NCI-H2107 treated with DMSO at 0.1 percent for 48 hours (cell line): ENCODE data around the gene AFF2.

Source experiments
- DNase-seq: peaks from one replicate; lab custom pipeline; 2025; ENCODE audit not compliant: unreplicated experiment; lab: John Stamatoyannopoulos, UW

AFF2 gene

GRCh38 chrX:148913971-148914370 is 413.6 kb downstream of the AFF2 start:
- DNase-seq, result no peak

GRCh38 chrX:148914783-148915182 is 414.4 kb downstream of the AFF2 start:
- no peak for DNase-seq

- no peak for DNase-seq
Observed at GRCh38 chrX:148915474-148915873, 415.1 kb downstream of the AFF2 start.

GRCh38 chrX:148917441-148917840 is 417.0 kb downstream of the AFF2 start:
- no peak for DNase-seq

GRCh38 chrX:148923631-148924030 is 423.2 kb downstream of the AFF2 start:
- no peak for DNase-seq

GRCh38 chrX:148926371-148926770 is 426.0 kb downstream of the AFF2 start:
- DNase-seq, result no peak

GRCh38 chrX:148928811-148929210 is 428.4 kb downstream of the AFF2 start:
- no peak for DNase-seq

- DNase-seq, result no peak
Observed at GRCh38 chrX:148929686-148930085, 429.3 kb downstream of the AFF2 start.

GRCh38 chrX:148930206-148930729 is 429.9 kb downstream of the AFF2 start:
- no peak for DNase-seq

- DNase-seq, result no peak
Observed at GRCh38 chrX:148933881-148934280, 433.5 kb downstream of the AFF2 start.

- no peak for DNase-seq
Observed at GRCh38 chrX:148938348-148938747, 437.9 kb downstream of the AFF2 start.

- no peak for DNase-seq
Observed at GRCh38 chrX:148940411-148940996, 440.1 kb downstream of the AFF2 start.

GRCh38 chrX:148942754-148943153 is 442.3 kb downstream of the AFF2 start:
- no peak for DNase-seq

GRCh38 chrX:148947399-148947975 is 447.1 kb downstream of the AFF2 start:
- no peak for DNase-seq

- DNase-seq, result no peak
Observed at GRCh38 chrX:148956352-148956751, 455.9 kb downstream of the AFF2 start.

- DNase-seq, result no peak
Observed at GRCh38 chrX:148958901-148959300, 458.5 kb downstream of the AFF2 start.

- DNase-seq, result no peak
Observed at GRCh38 chrX:148960060-148960459, 459.6 kb downstream of the AFF2 start.

GRCh38 chrX:148961985-148962384 is 461.6 kb downstream of the AFF2 start:
- no peak for DNase-seq

- no peak for DNase-seq
Observed at GRCh38 chrX:148976571-148977400, 476.4 kb downstream of the AFF2 start.

- no peak for DNase-seq
Observed at GRCh38 chrX:148979786-148980185, 479.4 kb downstream of the AFF2 start.

- DNase-seq, result no peak
Observed at GRCh38 chrX:148984238-148984637, 483.8 kb downstream of the AFF2 start.

- no peak for DNase-seq
Observed at GRCh38 chrX:148991502-148991901, 491.1 kb downstream of the AFF2 start.
